IMR-90 (cell line): Measurements from ENCODE around the gene HOXA10. TPM values are rescaled to one million over a fixed set of nuclear protein-coding genes. Genes with fewer than 3 reads are reported as not detected.

Experiments
- ATAC-seq: fragments of 200-7000 bp; cut with Tn5 transposase; 2 replicates; pipeline ENCODE4 v1.9.1; 2020; ENCODE audit warnings: low read depth, mild to moderate bottlenecking, moderate library complexity
- BruUV-seq: library from RNA; stranded (reverse); fragments of 400-500 nt; replicated peaks from 2 replicates; lab custom pipeline; 2021; lab: Mats Ljungman, UMichigan
- CTCF ChIA-PET: fragments of 300-600 bp; formaldehyde crosslinking; extraction: SDS; loops from one replicate; lab custom pipeline; 2021; ENCODE audit warnings: antibody characterized with exemption; lab: Yijun Ruan, JAX
- POLR2A ChIA-PET: fragments of 300-600 bp; sonication (Branson Sonifier 250); formaldehyde crosslinking; loops from one replicate; lab custom pipeline; 2022; ENCODE audit warnings: antibody characterized with exemption; ENCODE audit not compliant: unreplicated experiment; lab: Charles Lee
- DNase-seq: peaks from one replicate; pipeline ENCODE4 v3.0.0; 2013
- H2AFZ ChIP-seq: replicated peaks from 2 replicates; pipeline ENCODE3; 2013; ENCODE audit warnings: low read length, mild to moderate bottlenecking; ENCODE audit not compliant: poor library complexity
- H2AK5ac ChIP-seq: 2 replicates; pipeline ENCODE4 v1.6.1; 2013; ENCODE audit warnings: low read depth, low read length, inconsistent platforms
- H2AK9ac ChIP-seq: replicated peaks from 2 replicates; pipeline ENCODE3; 2013; ENCODE audit warnings: mild to moderate bottlenecking, low read depth, low read length, moderate library complexity; ENCODE audit not compliant: poor library complexity
- H2BK120ac ChIP-seq: 2 replicates; pipeline ENCODE4 v1.6.1; 2013; ENCODE audit warnings: low read depth, low read length, inconsistent platforms
- H2BK15ac ChIP-seq: 3 replicates; pipeline ENCODE4 v1.6.1; 2013; ENCODE audit warnings: low read depth, low read length, inconsistent platforms
- H2BK20ac ChIP-seq: 2 replicates; pipeline ENCODE4 v1.6.1; 2013; ENCODE audit warnings: low read depth, mild to moderate bottlenecking, inconsistent platforms, low read length, moderate library complexity
- H2BK5ac ChIP-seq: 2 replicates; pipeline ENCODE4 v1.6.1; 2013; ENCODE audit warnings: mild to moderate bottlenecking, low read depth, low read length, inconsistent platforms; ENCODE audit not compliant: poor library complexity, severe bottlenecking
- H3K14ac ChIP-seq: replicated peaks from 2 replicates; pipeline ENCODE4 v1.6.1; 2013; ENCODE audit warnings: low read depth, low read length, inconsistent platforms
- H3K18ac ChIP-seq: 2 replicates; pipeline ENCODE4 v1.6.1; 2013; ENCODE audit warnings: low read depth, low read length, control low read depth
- H3K23ac ChIP-seq: 2 replicates; pipeline ENCODE4 v1.6.1; 2013; ENCODE audit warnings: low read depth, low read length, inconsistent platforms
- H3K27ac ChIP-seq: 2 replicates; pipeline ENCODE4 v1.5.1; 2013; ENCODE audit warnings: mild to moderate bottlenecking, control low read depth, low read length; ENCODE audit not compliant: insufficient read depth
- H3K27me3 ChIP-seq: 2 replicates; pipeline ENCODE4 v1.6.1; 2013; ENCODE audit warnings: low read length; ENCODE audit not compliant: control insufficient read depth, insufficient read depth
- H3K36me3 ChIP-seq: 2 replicates; pipeline ENCODE4 v1.6.1; 2013; ENCODE audit warnings: low read length, mixed read lengths; ENCODE audit not compliant: control insufficient read depth, insufficient read depth
- H3K4ac ChIP-seq: 2 replicates; pipeline ENCODE4 v1.6.1; 2013; ENCODE audit warnings: low read depth, low read length, inconsistent platforms
- H3K4me1 ChIP-seq: 2 replicates; pipeline ENCODE4 v1.6.1; 2013; ENCODE audit warnings: low read length, mixed read lengths; ENCODE audit not compliant: control insufficient read depth, insufficient read depth
- H3K4me2 ChIP-seq: 2 replicates; pipeline ENCODE4 v1.6.1; 2013; ENCODE audit warnings: low read depth, mild to moderate bottlenecking, control low read depth, low read length, moderate library complexity
- H3K4me3 ChIP-seq: 2 replicates; pipeline ENCODE4 v1.5.1; 2013; ENCODE audit warnings: low read depth, mild to moderate bottlenecking, control low read depth, low read length, moderate library complexity; ENCODE audit not compliant: insufficient read depth
- H3K56ac ChIP-seq: 2 replicates; pipeline ENCODE4 v1.6.1; 2013; ENCODE audit warnings: low read length, inconsistent platforms; ENCODE audit not compliant: insufficient read depth; ENCODE audit errors: extremely low read depth
- H3K79me1 ChIP-seq, 2 experiments: 2 replicates each; pipeline ENCODE4 v1.6.1; 2013; ENCODE audit warnings: low read length in 2 of 2, inconsistent platforms in 1 of 2, low read depth in 1 of 2
- H3K9ac ChIP-seq: 2 replicates; pipeline ENCODE4 v1.6.1; 2013; ENCODE audit warnings: low read depth, low read length, control low read depth
- H3K9me1 ChIP-seq: 2 replicates; pipeline ENCODE4 v1.6.1; 2013; ENCODE audit warnings: low read length, inconsistent platforms; ENCODE audit not compliant: insufficient read depth
- H3K9me3 ChIP-seq: 2 replicates; pipeline ENCODE4 v1.6.1; 2013; ENCODE audit warnings: low read length; ENCODE audit not compliant: control insufficient read depth, insufficient read depth
- H4K20me1 ChIP-seq: 2 replicates; pipeline ENCODE4 v1.6.1; 2013; ENCODE audit warnings: low read length, inconsistent platforms; ENCODE audit not compliant: insufficient read depth
- H4K5ac ChIP-seq: 2 replicates; pipeline ENCODE4 v1.6.1; 2013; ENCODE audit warnings: mild to moderate bottlenecking, low read depth, low read length, control low read depth
- H4K8ac ChIP-seq, 2 experiments: 2 replicates each; pipeline ENCODE4 v1.6.1; 2013; ENCODE audit warnings: low read depth in 2 of 2, low read length in 2 of 2, control low read depth in 1 of 2, inconsistent platforms in 1 of 2
- H4K91ac ChIP-seq: 2 replicates; pipeline ENCODE4 v1.6.1; 2013; ENCODE audit warnings: low read depth, low read length, inconsistent platforms; ENCODE audit not compliant: insufficient read depth
- CTCF ChIP-seq: conservative IDR thresholded peaks from 2 replicates; pipeline ENCODE4 v1.5.1; 2012; ENCODE audit warnings: mild to moderate bottlenecking, low read depth, low read length, improper control_type of control experiment
- MAZ ChIP-seq: IDR thresholded peaks from 2 replicates; pipeline ENCODE4 v1.6.1; 2012; ENCODE audit warnings: low read depth, mild to moderate bottlenecking, low read length, improper control_type of control experiment, moderate library complexity, borderline replicate concordance
- POLR2A ChIP-seq: IDR thresholded peaks from 2 replicates; pipeline ENCODE4 v1.6.1; 2012; ENCODE audit warnings: mild to moderate bottlenecking, low read depth, low read length
- RAD21 ChIP-seq: IDR thresholded peaks from 2 replicates; pipeline ENCODE4 v1.6.1; 2012; ENCODE audit warnings: low read length, improper control_type of control experiment
- SMC3 ChIP-seq: fragments of 150-350 bp; IDR thresholded peaks from 2 replicates; pipeline ENCODE4 v1.6.1; 2016; ENCODE audit warnings: low read depth, mild to moderate bottlenecking, antibody characterized with exemption, low read length, moderate library complexity
- WGBS, 2 experiments: methylation state at CpG; one replicate each; pipeline versions ENCODE4 v1.1.5 to v1.1.7; 2013; ENCODE audit warnings: missing lambda C conversion rate in 2 of 2; ENCODE audit not compliant: insufficient read length in 1 of 2; ENCODE audit errors: extremely low coverage in 2 of 2; 5-methylcytosine and 5-hydroxymethylcytosine counted together
- dilution Hi-C: fragments of 300-500 bp; cut with HindIII; formaldehyde crosslinking; loops from one replicate; pipeline ENCODE4 v1.14.3; 2018; ENCODE audit warnings: low sequenced_read_pairs; ENCODE audit not compliant: unreplicated experiment
- in situ Hi-C: fragments of 300-500 bp; cut with MboI; formaldehyde crosslinking; loops from 3 replicates; pipeline ENCODE4 v1.14.3; 2019; ENCODE audit warnings: low sequenced_read_pairs, inconsistent platforms, mixed read lengths
- intact Hi-C: fragments of 100-400 bp; cut with micrococcal nuclease; formaldehyde crosslinking; loops from 2 replicates; pipeline ENCODE4 v1.10.0; 2022
- polyA plus RNA-seq, 3 experiments: library from polyadenylated mRNA; depleted of rRNA; stranded (reverse); fragments of >200 nt; gene quantifications; 2 replicates each; pipeline ENCODE4 v1.2.3, GENCODE V29; 2012; ENCODE audit warnings: low replicate concordance in 1 of 3
- total RNA-seq: library from RNA; depleted of rRNA; stranded (reverse); fragments of >200 nt; gene quantifications from 2 replicates; pipeline ENCODE4 v1.2.3, GENCODE V29; 2012

HOXA10 gene
- total and polyA plus RNA-seq, 2 of the 4 experiments (the other 2 are of a cell fraction): 0.10 to 0.18 TPM

GRCh38 chr7:27196287-27196767, 22.2 kb upstream of the HOXA10 start:
- peaks cover 86% of the 10 kb centered on the region for H3K27me3 ChIP-seq
- dilution Hi-C loops: no loop called here
- in situ Hi-C loops: loop anchor here (5.0 to 10.0 kb wide), 2 partner anchors 726 to 878 kb away; no protein-coding TSS in a partner anchor

More at GRCh38 chr7:27196287-27196767, 22.2 kb upstream of the HOXA10 start:
- H3K4me1 ChIP-seq: no peaks in the 10 kb centered on the region
- no peak overlapping the region for H3K23ac ChIP-seq
- no peak overlapping the region for H2BK120ac ChIP-seq
- H3K56ac ChIP-seq: no peak overlapping the region
- no peak overlapping the region for H4K5ac ChIP-seq
- no peaks in the 10 kb centered on the region for H3K36me3 ChIP-seq
- no peak overlapping the region for H3K18ac ChIP-seq
- H3K27ac ChIP-seq: no peak overlapping the region
- H2AK9ac ChIP-seq: no peak overlapping the region
- ATAC-seq (peak; percentile 41; the same call in 1 of the 2 replicates), DNase-seq (peak; percentile 71)
- H3K9me1 ChIP-seq: 0 out of 2 replicates have a peak, but pooled peaks cover 5% of the 10 kb centered on the region
- intact Hi-C loops: loop anchor here (1.0 to 10.0 kb wide), 12 partner anchors 380 to 1908 kb away; partner anchors contain the start of genes HIBADH and TAX1BP1
- H3K79me1 ChIP-seq: no peaks in the 10 kb centered on the region
- no peak overlapping the region for H2BK5ac ChIP-seq
- H2BK20ac ChIP-seq: no peak overlapping the region
- no peak overlapping the region for H3K14ac ChIP-seq
- no peak overlapping the region for H3K4me2 ChIP-seq
- H4K8ac ChIP-seq: no peak overlapping the region
- H4K91ac ChIP-seq: no peak overlapping the region
- H4K20me1 ChIP-seq: peaks cover 15% of the 10 kb centered on the region; the same call in 1 of the 2 replicates
- H3K9ac ChIP-seq: no peak overlapping the region
- no peak overlapping the region for H2BK15ac ChIP-seq
- ChIA-PET POLR2A (no interaction called here), CTCF (interaction anchor here (0.5 to 2.2 kb wide), 19 partner anchors 9 to 1489 kb away, joined by 3 to 10 read pairs (median 3); no protein-coding TSS in a partner anchor)
- H2AK5ac ChIP-seq: no peak overlapping the region
- TF ChIP-seq SMC3: peak; percentile 84
- TF ChIP-seq POLR2A: 0 out of 2 replicates have a peak, but pooled peaks have one; percentile 37
- TF ChIP-seq RAD21: peak; percentile 94
- peak; percentile 84 for TF ChIP-seq CTCF
- TF ChIP-seq MAZ: no peak
- no TSS peak for BruUV-seq
- WGBS, 2 experiments: 5% methylated on average over 5 of the region's 6 CpGs; no CpG with 5 or more reads in 1 of the 2 experiments
- H3K9me3 ChIP-seq: peaks cover 5% of the 10 kb centered on the region; the same call in 1 of the 2 replicates
- no peak overlapping the region for H3K4ac ChIP-seq
- H2AFZ ChIP-seq: no peak overlapping the region
- H3K4me3 ChIP-seq: no peak overlapping the region
